GM12865 (cell line): ENCODE results near the gene TBC1D10A.

ENCODE experiments used
- DNase-seq: peaks from one replicate; pipeline ENCODE4 v3.0.0; 2010; ENCODE audit warnings: low read depth
- H3K4me3 ChIP-seq: 2 replicates; pipeline ENCODE4 v1.5.1; 2011; ENCODE audit warnings: mild to moderate bottlenecking, low read depth, low read length, control low read depth
- TF ChIP-seq, protein P1 (sequence below): IDR thresholded peaks from 2 replicates; pipeline ENCODE4 v1.5.1; 2011; ENCODE audit warnings: low read length, control low read depth, low read depth, inconsistent platforms; ENCODE audit not compliant: insufficient read depth; ENCODE audit errors: missing control alignments

The TBC1D10A gene

GRCh38 chr22:30291058-30291892 lies 35.5 kb downstream of the TBC1D10A start:
- no peak for DNase-seq
- TF ChIP-seq, protein P1, sequence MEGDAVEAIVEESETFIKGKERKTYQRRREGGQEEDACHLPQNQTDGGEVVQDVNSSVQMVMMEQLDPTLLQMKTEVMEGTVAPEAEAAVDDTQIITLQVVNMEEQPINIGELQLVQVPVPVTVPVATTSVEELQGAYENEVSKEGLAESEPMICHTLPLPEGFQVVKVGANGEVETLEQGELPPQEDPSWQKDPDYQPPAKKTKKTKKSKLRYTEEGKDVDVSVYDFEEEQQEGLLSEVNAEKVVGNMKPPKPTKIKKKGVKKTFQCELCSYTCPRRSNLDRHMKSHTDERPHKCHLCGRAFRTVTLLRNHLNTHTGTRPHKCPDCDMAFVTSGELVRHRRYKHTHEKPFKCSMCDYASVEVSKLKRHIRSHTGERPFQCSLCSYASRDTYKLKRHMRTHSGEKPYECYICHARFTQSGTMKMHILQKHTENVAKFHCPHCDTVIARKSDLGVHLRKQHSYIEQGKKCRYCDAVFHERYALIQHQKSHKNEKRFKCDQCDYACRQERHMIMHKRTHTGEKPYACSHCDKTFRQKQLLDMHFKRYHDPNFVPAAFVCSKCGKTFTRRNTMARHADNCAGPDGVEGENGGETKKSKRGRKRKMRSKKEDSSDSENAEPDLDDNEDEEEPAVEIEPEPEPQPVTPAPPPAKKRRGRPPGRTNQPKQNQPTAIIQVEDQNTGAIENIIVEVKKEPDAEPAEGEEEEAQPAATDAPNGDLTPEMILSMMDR: no peak
- no peak overlapping the region for H3K4me3 ChIP-seq

DNA sequence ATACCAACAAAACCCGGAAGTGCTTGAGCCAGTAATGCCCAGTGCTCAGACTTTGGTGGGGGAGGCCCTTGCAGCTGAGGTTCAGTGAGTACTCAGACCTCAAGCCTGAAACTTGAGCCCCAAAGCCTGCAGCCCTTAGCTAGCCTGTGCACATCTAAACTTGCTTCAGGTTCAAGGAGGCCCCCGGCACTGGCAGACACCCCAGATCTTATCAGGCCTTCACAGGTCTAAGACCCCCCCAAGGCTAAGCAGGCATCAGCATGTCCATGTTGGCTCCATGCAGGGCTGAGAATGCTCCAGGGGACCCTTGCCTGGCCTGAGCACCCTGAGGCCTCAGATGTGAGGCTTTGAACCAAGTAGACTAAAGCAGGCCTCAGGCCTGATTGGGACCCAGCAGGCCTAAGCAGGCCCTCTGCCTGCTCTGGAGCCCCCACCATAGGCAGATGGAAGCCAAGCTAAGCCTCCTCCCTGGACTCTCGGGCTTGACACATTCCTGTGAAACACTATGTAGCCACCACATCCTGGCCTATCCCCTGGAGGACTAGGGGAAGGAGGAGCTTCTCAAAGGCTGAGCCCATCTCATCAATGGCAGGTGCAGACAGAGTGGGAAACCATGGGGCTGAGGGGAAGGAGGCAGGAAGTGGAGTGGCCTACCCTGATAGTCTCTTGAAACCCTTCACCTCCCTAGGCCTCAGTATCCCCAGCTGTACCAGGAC lies 36.2 kb downstream of the TBC1D10A start:
- DNase-seq: peak; percentile 69
- TF ChIP-seq, protein P1: no peak
- peak overlapping the region; percentile 73 for H3K4me3 ChIP-seq

GRCh38 chr22:30289980-30290313 lies 36.8 kb downstream of the TBC1D10A start:
- peak overlapping the region; percentile 73 for H3K4me3 ChIP-seq
- DNase-seq: no peak
- TF ChIP-seq, protein P1: no peak

DNA sequence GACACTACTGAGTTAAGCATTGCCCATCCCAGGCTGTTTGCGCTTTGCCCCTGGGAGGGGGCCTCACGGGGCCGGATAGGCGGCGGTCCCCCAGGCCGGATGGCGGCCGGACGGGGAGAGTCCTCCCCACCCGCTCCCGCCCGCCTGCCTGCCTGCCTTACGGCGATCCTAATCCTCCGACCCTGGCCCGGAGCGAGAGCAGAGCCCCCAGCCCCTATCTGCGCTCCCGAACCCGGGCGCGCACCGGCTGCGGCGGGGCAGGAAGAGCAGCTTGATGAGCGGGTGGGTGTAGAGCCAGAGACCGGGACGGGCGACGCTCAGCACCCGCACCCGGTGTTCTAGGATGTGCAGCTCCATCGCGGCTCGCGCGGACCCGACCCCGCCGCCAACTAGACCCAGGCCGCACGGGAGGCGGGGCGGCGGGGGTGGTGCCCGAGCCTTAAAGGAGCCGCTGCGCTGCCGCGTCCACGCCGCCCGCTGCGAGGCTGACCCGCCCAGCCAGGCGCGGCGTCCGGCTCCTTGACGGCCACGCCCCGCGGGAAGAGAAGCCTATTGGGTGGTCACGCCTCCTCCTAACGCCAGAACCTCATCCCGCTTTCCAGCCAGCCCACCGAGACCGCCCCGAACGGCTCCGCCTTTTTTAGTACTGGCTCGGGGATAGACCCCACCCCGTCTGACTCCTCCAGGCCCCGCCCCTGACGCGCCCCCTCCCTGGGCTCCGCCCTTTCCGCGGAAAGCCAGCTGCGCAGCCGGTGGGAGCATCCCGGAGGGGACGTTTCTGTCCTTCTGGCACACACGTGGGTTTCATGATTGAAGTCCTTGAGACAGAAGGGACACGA lies 37.4 kb downstream of the TBC1D10A start, which contains the start of gene CASTOR1:
TSS of gene CASTOR1 (minus strand) at position 365 of the 839 bp plus-strand sequence. CDS start at position 357, 8 bp downstream.
- DNase-seq: peak; percentile 95
- peak within 1 kb of the TSS; percentile 73 for H3K4me3 ChIP-seq
- TF ChIP-seq, protein P1: no peak

DNA sequence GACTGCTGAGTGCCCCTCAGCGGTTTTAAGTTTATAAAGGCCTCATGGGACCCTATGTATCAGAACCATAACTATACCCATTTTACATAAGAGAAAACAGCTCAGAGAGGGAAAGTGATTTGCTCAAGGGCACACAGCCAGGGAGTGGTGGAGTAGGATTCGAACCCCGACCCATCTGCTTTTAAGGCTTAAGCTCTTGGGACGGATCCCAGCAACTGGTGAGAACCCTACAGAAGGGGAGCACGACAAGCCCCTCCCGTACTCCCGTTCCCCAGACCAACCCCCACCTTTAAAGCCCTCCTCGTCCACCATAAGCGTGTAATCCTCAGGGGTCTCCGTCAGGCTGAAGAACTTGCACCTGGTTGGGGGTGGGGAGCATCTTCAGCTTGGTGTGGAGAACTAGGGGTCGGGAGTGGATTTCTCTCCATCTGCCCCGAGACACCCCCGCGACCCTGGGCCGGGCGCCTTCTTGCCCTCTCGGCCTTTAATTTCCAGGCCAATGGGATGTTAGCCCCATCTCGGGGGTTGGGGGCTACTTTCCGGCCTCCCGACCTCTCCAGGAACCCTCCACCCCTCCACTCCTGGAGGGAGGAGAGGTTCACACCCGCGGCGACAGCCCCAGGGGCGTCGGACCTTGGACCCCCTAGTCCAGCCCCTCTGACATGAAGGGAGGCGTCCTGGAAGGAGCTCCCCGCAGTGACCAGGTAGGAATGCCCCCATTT lies 38.2 kb downstream of the TBC1D10A start:
- TF ChIP-seq, protein P1: no peak
- no peak for DNase-seq
- peak overlapping the region; percentile 73 for H3K4me3 ChIP-seq
